Liver (tissue), 3 donors: ENCODE measurements around the gene VIL1.

Experiments
- CTCF ChIP-seq: fragments of 150-350 bp; IDR thresholded peaks from 2 replicates; pipeline ENCODE4 v1.5.1; 2017; ENCODE audit warnings: improper control_type of control experiment, low read depth, low read length; ENCODE audit not compliant: missing input control
- FOXA2 ChIP-seq: IDR thresholded peaks from 2 replicates; pipeline ENCODE4 v1.6.1; 2016; ENCODE audit warnings: antibody characterized with exemption
- JUND ChIP-seq, 2 donors: IDR thresholded peaks; 2 replicates each; pipeline ENCODE4 v1.6.1; 2016; ENCODE audit warnings: antibody characterized with exemption in 2 of 2
- MAX ChIP-seq: IDR thresholded peaks from 2 replicates; pipeline ENCODE4 v1.6.1; 2016; ENCODE audit warnings: antibody characterized with exemption
- RAD21 ChIP-seq, 2 donors: IDR thresholded peaks; 2 replicates each; pipeline ENCODE4 v1.6.1; 2016; ENCODE audit warnings: antibody characterized with exemption in 2 of 2, mild to moderate bottlenecking in 2 of 2
- TAF1 ChIP-seq: conservative IDR thresholded peaks from 2 replicates; pipeline ENCODE4 v1.6.1; 2016; ENCODE audit warnings: antibody characterized with exemption, mild to moderate bottlenecking
- donor health status: healthy.
- donor health status: healthy.

- TF ChIP-seq CTCF: no peak
- TF ChIP-seq TAF1: no peak
- TF ChIP-seq RAD21 (IDR thresholded peaks at IDR 0.05): no peak
- no peak for TF ChIP-seq FOXA2
- no peak for TF ChIP-seq MAX
- no peak for TF ChIP-seq JUND (IDR thresholded peaks at IDR 0.05)
Measured at GRCh38 chr2:218477247-218477646, 58.3 kb downstream of the VIL1 start.
